IMR-90 (cell line): Measurements from ENCODE around the gene VPS33A. TPM values are rescaled to one million over a fixed set of nuclear protein-coding genes. Genes with fewer than 3 reads are reported as not detected.

ENCODE experiments used
- ATAC-seq: fragments of 200-7000 bp; cut with Tn5 transposase; 2 replicates; pipeline ENCODE4 v1.9.1; 2020; ENCODE audit warnings: low read depth, mild to moderate bottlenecking, moderate library complexity
- BruUV-seq: library from RNA; stranded (reverse); fragments of 400-500 nt; replicated peaks from 2 replicates; lab custom pipeline; 2021; lab: Mats Ljungman, UMichigan
- CTCF ChIA-PET: fragments of 300-600 bp; formaldehyde crosslinking; extraction: SDS; loops from one replicate; lab custom pipeline; 2021; ENCODE audit warnings: antibody characterized with exemption; lab: Yijun Ruan, JAX
- POLR2A ChIA-PET: fragments of 300-600 bp; sonication (Branson Sonifier 250); formaldehyde crosslinking; loops from one replicate; lab custom pipeline; 2022; ENCODE audit warnings: antibody characterized with exemption; ENCODE audit not compliant: unreplicated experiment; lab: Charles Lee
- DNase-seq: peaks from one replicate; pipeline ENCODE4 v3.0.0; 2013
- H2AFZ ChIP-seq: replicated peaks from 2 replicates; pipeline ENCODE3; 2013; ENCODE audit warnings: low read length, mild to moderate bottlenecking; ENCODE audit not compliant: poor library complexity
- H2AK5ac ChIP-seq: 2 replicates; pipeline ENCODE4 v1.6.1; 2013; ENCODE audit warnings: low read depth, low read length, inconsistent platforms
- H2AK9ac ChIP-seq: replicated peaks from 2 replicates; pipeline ENCODE3; 2013; ENCODE audit warnings: mild to moderate bottlenecking, low read depth, low read length, moderate library complexity; ENCODE audit not compliant: poor library complexity
- H2BK120ac ChIP-seq: 2 replicates; pipeline ENCODE4 v1.6.1; 2013; ENCODE audit warnings: low read depth, low read length, inconsistent platforms
- H2BK15ac ChIP-seq: 3 replicates; pipeline ENCODE4 v1.6.1; 2013; ENCODE audit warnings: low read depth, low read length, inconsistent platforms
- H2BK20ac ChIP-seq: 2 replicates; pipeline ENCODE4 v1.6.1; 2013; ENCODE audit warnings: low read depth, mild to moderate bottlenecking, inconsistent platforms, low read length, moderate library complexity
- H2BK5ac ChIP-seq: 2 replicates; pipeline ENCODE4 v1.6.1; 2013; ENCODE audit warnings: mild to moderate bottlenecking, low read depth, low read length, inconsistent platforms; ENCODE audit not compliant: poor library complexity, severe bottlenecking
- H3K14ac ChIP-seq: replicated peaks from 2 replicates; pipeline ENCODE4 v1.6.1; 2013; ENCODE audit warnings: low read depth, low read length, inconsistent platforms
- H3K18ac ChIP-seq: 2 replicates; pipeline ENCODE4 v1.6.1; 2013; ENCODE audit warnings: low read depth, low read length, control low read depth
- H3K23ac ChIP-seq: 2 replicates; pipeline ENCODE4 v1.6.1; 2013; ENCODE audit warnings: low read depth, low read length, inconsistent platforms
- H3K27ac ChIP-seq: 2 replicates; pipeline ENCODE4 v1.5.1; 2013; ENCODE audit warnings: mild to moderate bottlenecking, control low read depth, low read length; ENCODE audit not compliant: insufficient read depth
- H3K27me3 ChIP-seq: 2 replicates; pipeline ENCODE4 v1.6.1; 2013; ENCODE audit warnings: low read length; ENCODE audit not compliant: control insufficient read depth, insufficient read depth
- H3K36me3 ChIP-seq: 2 replicates; pipeline ENCODE4 v1.6.1; 2013; ENCODE audit warnings: low read length, mixed read lengths; ENCODE audit not compliant: control insufficient read depth, insufficient read depth
- H3K4ac ChIP-seq: 2 replicates; pipeline ENCODE4 v1.6.1; 2013; ENCODE audit warnings: low read depth, low read length, inconsistent platforms
- H3K4me1 ChIP-seq: 2 replicates; pipeline ENCODE4 v1.6.1; 2013; ENCODE audit warnings: low read length, mixed read lengths; ENCODE audit not compliant: control insufficient read depth, insufficient read depth
- H3K4me2 ChIP-seq: 2 replicates; pipeline ENCODE4 v1.6.1; 2013; ENCODE audit warnings: low read depth, mild to moderate bottlenecking, control low read depth, low read length, moderate library complexity
- H3K4me3 ChIP-seq: 2 replicates; pipeline ENCODE4 v1.5.1; 2013; ENCODE audit warnings: low read depth, mild to moderate bottlenecking, control low read depth, low read length, moderate library complexity; ENCODE audit not compliant: insufficient read depth
- H3K56ac ChIP-seq: 2 replicates; pipeline ENCODE4 v1.6.1; 2013; ENCODE audit warnings: low read length, inconsistent platforms; ENCODE audit not compliant: insufficient read depth; ENCODE audit errors: extremely low read depth
- H3K79me1 ChIP-seq, 2 experiments: 2 replicates each; pipeline ENCODE4 v1.6.1; 2013; ENCODE audit warnings: low read length in 2 of 2, inconsistent platforms in 1 of 2, low read depth in 1 of 2
- H3K9ac ChIP-seq: 2 replicates; pipeline ENCODE4 v1.6.1; 2013; ENCODE audit warnings: low read depth, low read length, control low read depth
- H3K9me1 ChIP-seq: 2 replicates; pipeline ENCODE4 v1.6.1; 2013; ENCODE audit warnings: low read length, inconsistent platforms; ENCODE audit not compliant: insufficient read depth
- H3K9me3 ChIP-seq: 2 replicates; pipeline ENCODE4 v1.6.1; 2013; ENCODE audit warnings: low read length; ENCODE audit not compliant: control insufficient read depth, insufficient read depth
- H4K20me1 ChIP-seq: 2 replicates; pipeline ENCODE4 v1.6.1; 2013; ENCODE audit warnings: low read length, inconsistent platforms; ENCODE audit not compliant: insufficient read depth
- H4K5ac ChIP-seq: 2 replicates; pipeline ENCODE4 v1.6.1; 2013; ENCODE audit warnings: mild to moderate bottlenecking, low read depth, low read length, control low read depth
- H4K8ac ChIP-seq, 2 experiments: 2 replicates each; pipeline ENCODE4 v1.6.1; 2013; ENCODE audit warnings: low read depth in 2 of 2, low read length in 2 of 2, control low read depth in 1 of 2, inconsistent platforms in 1 of 2
- H4K91ac ChIP-seq: 2 replicates; pipeline ENCODE4 v1.6.1; 2013; ENCODE audit warnings: low read depth, low read length, inconsistent platforms; ENCODE audit not compliant: insufficient read depth
- ELK1 ChIP-seq: fragments of 150-350 bp; IDR thresholded peaks from 2 replicates; pipeline ENCODE4 v1.6.1; 2016; ENCODE audit warnings: low read depth, mild to moderate bottlenecking, low read length, moderate library complexity, borderline replicate concordance
- FOS ChIP-seq: fragments of 150-350 bp; IDR thresholded peaks from 2 replicates; pipeline ENCODE4 v1.6.1; 2016; ENCODE audit warnings: low read depth, low read length
- MAZ ChIP-seq: IDR thresholded peaks from 2 replicates; pipeline ENCODE4 v1.6.1; 2012; ENCODE audit warnings: low read depth, mild to moderate bottlenecking, low read length, improper control_type of control experiment, moderate library complexity, borderline replicate concordance
- RAD21 ChIP-seq: IDR thresholded peaks from 2 replicates; pipeline ENCODE4 v1.6.1; 2012; ENCODE audit warnings: low read length, improper control_type of control experiment
- RCOR1 ChIP-seq: IDR thresholded peaks from 2 replicates; pipeline ENCODE4 v1.6.1; 2012; ENCODE audit warnings: mild to moderate bottlenecking, low read length, improper control_type of control experiment; ENCODE audit not compliant: insufficient replicate concordance
- SMC3 ChIP-seq: fragments of 150-350 bp; IDR thresholded peaks from 2 replicates; pipeline ENCODE4 v1.6.1; 2016; ENCODE audit warnings: low read depth, mild to moderate bottlenecking, antibody characterized with exemption, low read length, moderate library complexity
- WGBS, 2 experiments: methylation state at CpG; one replicate each; pipeline versions ENCODE4 v1.1.5 to v1.1.7; 2013; ENCODE audit warnings: missing lambda C conversion rate in 2 of 2; ENCODE audit not compliant: insufficient read length in 1 of 2; ENCODE audit errors: extremely low coverage in 2 of 2; 5-methylcytosine and 5-hydroxymethylcytosine counted together
- dilution Hi-C: fragments of 300-500 bp; cut with HindIII; formaldehyde crosslinking; loops from one replicate; pipeline ENCODE4 v1.14.3; 2018; ENCODE audit warnings: low sequenced_read_pairs; ENCODE audit not compliant: unreplicated experiment
- in situ Hi-C: fragments of 300-500 bp; cut with MboI; formaldehyde crosslinking; loops from 3 replicates; pipeline ENCODE4 v1.14.3; 2019; ENCODE audit warnings: low sequenced_read_pairs, inconsistent platforms, mixed read lengths
- intact Hi-C: fragments of 100-400 bp; cut with micrococcal nuclease; formaldehyde crosslinking; loops from 2 replicates; pipeline ENCODE4 v1.10.0; 2022
- polyA plus RNA-seq, 3 experiments: library from polyadenylated mRNA; depleted of rRNA; stranded (reverse); fragments of >200 nt; gene quantifications; 2 replicates each; pipeline ENCODE4 v1.2.3, GENCODE V29; 2012; ENCODE audit warnings: low replicate concordance in 1 of 3
- total RNA-seq: library from RNA; depleted of rRNA; stranded (reverse); fragments of >200 nt; gene quantifications from 2 replicates; pipeline ENCODE4 v1.2.3, GENCODE V29; 2012
- TF ChIP-seq, protein P1 (sequence below): conservative IDR thresholded peaks from 2 replicates; pipeline ENCODE4 v1.5.1; 2012; ENCODE audit warnings: mild to moderate bottlenecking, low read depth, low read length, improper control_type of control experiment

Gene VPS33A
- total and polyA plus RNA-seq, 2 of the 4 experiments (the other 2 are of a cell fraction): 14.0 to 20.3 TPM

- H3K9me1 ChIP-seq: peaks cover 4% of the 10 kb centered on the region; the same call in 1 of the 2 replicates
- no peak overlapping the region for H3K18ac ChIP-seq
- H3K4ac ChIP-seq: no peak overlapping the region
- no peak overlapping the region for H4K91ac ChIP-seq
- dilution Hi-C loops (no loop called here), intact Hi-C loops (no loop called here), in situ Hi-C loops (no loop called here)
- no peak overlapping the region for H3K23ac ChIP-seq
- H2BK20ac ChIP-seq: no peak overlapping the region
- H3K9me3 ChIP-seq: no peaks in the 10 kb centered on the region
- peaks cover 4% of the 10 kb centered on the region for H3K4me1 ChIP-seq
- no peak overlapping the region for H2AK9ac ChIP-seq
- H4K8ac ChIP-seq: no peak overlapping the region
- H3K36me3 ChIP-seq: no peaks in the 10 kb centered on the region
- ChIA-PET POLR2A (no interaction called here), CTCF (no interaction called here)
- H2AFZ ChIP-seq: no peak overlapping the region
- TF ChIP-seq SMC3 (no peak), MAZ (no peak), RCOR1 (no peak), RAD21 (no peak), ELK1 (no peak), FOS (no peak)
- TF ChIP-seq, protein P1, sequence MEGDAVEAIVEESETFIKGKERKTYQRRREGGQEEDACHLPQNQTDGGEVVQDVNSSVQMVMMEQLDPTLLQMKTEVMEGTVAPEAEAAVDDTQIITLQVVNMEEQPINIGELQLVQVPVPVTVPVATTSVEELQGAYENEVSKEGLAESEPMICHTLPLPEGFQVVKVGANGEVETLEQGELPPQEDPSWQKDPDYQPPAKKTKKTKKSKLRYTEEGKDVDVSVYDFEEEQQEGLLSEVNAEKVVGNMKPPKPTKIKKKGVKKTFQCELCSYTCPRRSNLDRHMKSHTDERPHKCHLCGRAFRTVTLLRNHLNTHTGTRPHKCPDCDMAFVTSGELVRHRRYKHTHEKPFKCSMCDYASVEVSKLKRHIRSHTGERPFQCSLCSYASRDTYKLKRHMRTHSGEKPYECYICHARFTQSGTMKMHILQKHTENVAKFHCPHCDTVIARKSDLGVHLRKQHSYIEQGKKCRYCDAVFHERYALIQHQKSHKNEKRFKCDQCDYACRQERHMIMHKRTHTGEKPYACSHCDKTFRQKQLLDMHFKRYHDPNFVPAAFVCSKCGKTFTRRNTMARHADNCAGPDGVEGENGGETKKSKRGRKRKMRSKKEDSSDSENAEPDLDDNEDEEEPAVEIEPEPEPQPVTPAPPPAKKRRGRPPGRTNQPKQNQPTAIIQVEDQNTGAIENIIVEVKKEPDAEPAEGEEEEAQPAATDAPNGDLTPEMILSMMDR: no peak
- DNase-seq (no peak), ATAC-seq (no peak)
- no peak overlapping the region for H3K4me3 ChIP-seq
- H3K56ac ChIP-seq: no peak overlapping the region
- peaks cover 22% of the 10 kb centered on the region for H3K27me3 ChIP-seq
- no peak overlapping the region for H2BK120ac ChIP-seq
- peaks cover 7% of the 10 kb centered on the region; the same call in 1 of the 2 replicates for H4K20me1 ChIP-seq
- H4K5ac ChIP-seq: no peak overlapping the region
- H2BK5ac ChIP-seq: no peak overlapping the region
- H2BK15ac ChIP-seq: no peak overlapping the region
- H3K4me2 ChIP-seq: no peak overlapping the region
- no peak overlapping the region for H3K9ac ChIP-seq
- no peak overlapping the region; the same call in 1 of the 2 replicates for H2AK5ac ChIP-seq
- no peak overlapping the region for H3K27ac ChIP-seq
- WGBS, 2 experiments: no CpG with 5 or more reads among the region's 24 CpGs
- H3K14ac ChIP-seq: no peak overlapping the region
- H3K79me1 ChIP-seq: no peaks in the 10 kb centered on the region
- no TSS peak for BruUV-seq
These were observed 65.6 kb downstream of the VPS33A start for GRCh38 chr12:122200541-122201175.
